Measurements from ENCODE around the gene DUOXA1. TPM values are rescaled to one million over a fixed set of nuclear protein-coding genes. Genes with fewer than 3 reads are reported as not detected.

Gene DUOXA1
- total and polyA plus RNA-seq, 9 of the 15 experiments (the other 6 are each of a cell fraction or from before 2014, with no cell fraction given) = 0.17 to 0.74 (median 0.24) TPM; not detected in 6

DNA sequence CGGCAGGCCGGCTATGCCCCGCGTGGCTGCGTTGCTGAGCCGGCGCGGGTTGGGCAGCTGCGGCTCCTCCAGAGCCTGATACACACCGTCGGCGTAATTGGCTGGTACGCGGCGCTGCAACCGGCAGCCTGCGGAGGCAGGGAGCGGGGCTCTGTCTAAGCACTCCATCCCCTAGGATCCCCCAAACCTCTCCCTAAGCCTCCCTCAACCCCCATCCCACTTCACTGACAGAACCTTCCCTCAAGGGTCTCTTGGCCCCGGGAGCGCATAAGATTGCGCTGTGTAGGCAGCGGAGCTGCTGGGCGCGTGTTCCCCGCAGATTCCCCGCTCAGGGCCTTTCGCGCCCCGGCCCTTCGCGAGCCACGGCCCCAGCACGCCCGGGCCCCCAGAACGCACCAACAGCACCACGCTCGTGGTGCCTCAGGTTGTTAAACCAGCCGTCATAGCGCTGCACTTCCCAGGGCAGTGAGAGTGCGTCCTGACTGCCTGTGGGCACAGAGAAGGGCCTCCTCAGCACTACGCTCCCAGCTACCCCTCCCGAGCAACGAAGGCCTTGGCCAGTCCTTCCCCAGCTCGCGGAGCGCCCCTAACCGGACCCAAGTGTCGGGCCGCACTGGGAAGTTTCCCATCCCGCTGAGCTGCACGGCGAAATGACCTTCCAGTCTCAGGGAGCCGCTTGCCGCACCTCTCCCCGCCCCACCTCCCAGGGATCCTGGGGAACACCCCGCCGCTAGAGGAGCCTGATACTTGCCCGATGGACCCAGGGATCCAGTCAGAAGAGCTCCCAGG, 16.9 kb downstream of the DUOXA1 start:
- Histone ChIP-seq H3K9me1 (ENCODE audit: control insufficient read depth, insufficient read depth, low read length) (no peaks in the 10 kb centered on the region), H2AFZ (ENCODE audit: low read depth, low read length) (no peak overlapping the region), H3K4me2 (ENCODE audit: insufficient read depth, low read length) (no peak overlapping the region), H3K79me2 (ENCODE audit: control insufficient read depth, insufficient read depth, low read length) (no peaks in the 10 kb centered on the region), H3K27ac (ENCODE audit: extremely low read depth, low read depth, low read length) (no peak overlapping the region), H3K9me3 (replicated peaks; ENCODE audit: control insufficient read depth, insufficient read depth, low read depth, low read length) (no peaks in the 10 kb centered on the region), H3K9ac (ENCODE audit: insufficient read depth in 1 of 2, low read depth in 2 of 2, low read length in 2 of 2) (no peak overlapping the region; a peak in 1 of 4 replicates), H4K20me1 (replicated peaks; ENCODE audit: control insufficient read depth, insufficient read depth, low read length) (no peaks in the 10 kb centered on the region), H3K4me1 (replicated peaks in 1 of 2; ENCODE audit: control insufficient read depth in 2 of 2, insufficient read depth in 2 of 2, low read length in 2 of 2) (peaks cover 0 to 30% of the 10 kb centered on the region in 2 experiments; a peak in 2 of 5 replicates), H3K27me3 (ENCODE audit: control insufficient read depth in 2 of 2, insufficient read depth in 2 of 2, low read length in 2 of 2) (peaks cover 2 to 24% of the 10 kb centered on the region in 2 experiments; a peak in 3 of 5 replicates), H3K36me3 (ENCODE audit: control insufficient read depth, insufficient read depth, low read length) (no peaks in the 10 kb centered on the region), H3K4me3 (no peak overlapping the region)
- intact Hi-C loops (cut with micrococcal nuclease) (no loop called here), in situ Hi-C loops (cut with MboI) (loop anchor here (25.0 kb wide), 1 partner anchor 150 kb away; the partner anchor contains the start of gene TERB2)
- WGBS (ENCODE audit: insufficient coverage, low coverage, missing lambda C conversion rate) = 54% methylated on average over 28 of the region's 58 CpGs
- POLR2A ChIA-PET = interaction anchor here (0.5 kb wide), 1 partner anchor 9 kb away, joined by 3 read pairs; no protein-coding TSS in a partner anchor
- CTCF ChIA-PET (ENCODE audit: low intra/inter-chr PET ratio) = no interaction called here
- no peak for DNase-seq (ENCODE audit: extremely low read depth in 1 of 4, low spot score in 3 of 4)
- no peak for ATAC-seq
- FAIRE-seq = no peak
- TF ChIP-seq HDAC6 (IDR thresholded peaks at IDR 0.05; ENCODE audit: low read depth, low read length) (no peak), ZFP30 (CRISPR knock-in tag; IDR thresholded peaks at IDR 0.05; ENCODE audit: borderline replicate concordance) (no peak), ELF2 (CRISPR knock-in tag; IDR thresholded peaks at IDR 0.05) (no peak)
- TF ChIP-seq, protein P1, sequence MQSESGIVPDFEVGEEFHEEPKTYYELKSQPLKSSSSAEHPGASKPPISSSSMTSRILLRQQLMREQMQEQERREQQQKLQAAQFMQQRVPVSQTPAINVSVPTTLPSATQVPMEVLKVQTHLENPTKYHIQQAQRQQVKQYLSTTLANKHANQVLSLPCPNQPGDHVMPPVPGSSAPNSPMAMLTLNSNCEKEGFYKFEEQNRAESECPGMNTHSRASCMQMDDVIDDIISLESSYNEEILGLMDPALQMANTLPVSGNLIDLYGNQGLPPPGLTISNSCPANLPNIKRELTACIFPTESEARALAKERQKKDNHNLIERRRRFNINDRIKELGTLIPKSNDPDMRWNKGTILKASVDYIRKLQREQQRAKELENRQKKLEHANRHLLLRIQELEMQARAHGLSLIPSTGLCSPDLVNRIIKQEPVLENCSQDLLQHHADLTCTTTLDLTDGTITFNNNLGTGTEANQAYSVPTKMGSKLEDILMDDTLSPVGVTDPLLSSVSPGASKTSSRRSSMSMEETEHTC (IDR thresholded peaks at IDR 0.05) = no peak
- TF ChIP-seq, protein P2, sequence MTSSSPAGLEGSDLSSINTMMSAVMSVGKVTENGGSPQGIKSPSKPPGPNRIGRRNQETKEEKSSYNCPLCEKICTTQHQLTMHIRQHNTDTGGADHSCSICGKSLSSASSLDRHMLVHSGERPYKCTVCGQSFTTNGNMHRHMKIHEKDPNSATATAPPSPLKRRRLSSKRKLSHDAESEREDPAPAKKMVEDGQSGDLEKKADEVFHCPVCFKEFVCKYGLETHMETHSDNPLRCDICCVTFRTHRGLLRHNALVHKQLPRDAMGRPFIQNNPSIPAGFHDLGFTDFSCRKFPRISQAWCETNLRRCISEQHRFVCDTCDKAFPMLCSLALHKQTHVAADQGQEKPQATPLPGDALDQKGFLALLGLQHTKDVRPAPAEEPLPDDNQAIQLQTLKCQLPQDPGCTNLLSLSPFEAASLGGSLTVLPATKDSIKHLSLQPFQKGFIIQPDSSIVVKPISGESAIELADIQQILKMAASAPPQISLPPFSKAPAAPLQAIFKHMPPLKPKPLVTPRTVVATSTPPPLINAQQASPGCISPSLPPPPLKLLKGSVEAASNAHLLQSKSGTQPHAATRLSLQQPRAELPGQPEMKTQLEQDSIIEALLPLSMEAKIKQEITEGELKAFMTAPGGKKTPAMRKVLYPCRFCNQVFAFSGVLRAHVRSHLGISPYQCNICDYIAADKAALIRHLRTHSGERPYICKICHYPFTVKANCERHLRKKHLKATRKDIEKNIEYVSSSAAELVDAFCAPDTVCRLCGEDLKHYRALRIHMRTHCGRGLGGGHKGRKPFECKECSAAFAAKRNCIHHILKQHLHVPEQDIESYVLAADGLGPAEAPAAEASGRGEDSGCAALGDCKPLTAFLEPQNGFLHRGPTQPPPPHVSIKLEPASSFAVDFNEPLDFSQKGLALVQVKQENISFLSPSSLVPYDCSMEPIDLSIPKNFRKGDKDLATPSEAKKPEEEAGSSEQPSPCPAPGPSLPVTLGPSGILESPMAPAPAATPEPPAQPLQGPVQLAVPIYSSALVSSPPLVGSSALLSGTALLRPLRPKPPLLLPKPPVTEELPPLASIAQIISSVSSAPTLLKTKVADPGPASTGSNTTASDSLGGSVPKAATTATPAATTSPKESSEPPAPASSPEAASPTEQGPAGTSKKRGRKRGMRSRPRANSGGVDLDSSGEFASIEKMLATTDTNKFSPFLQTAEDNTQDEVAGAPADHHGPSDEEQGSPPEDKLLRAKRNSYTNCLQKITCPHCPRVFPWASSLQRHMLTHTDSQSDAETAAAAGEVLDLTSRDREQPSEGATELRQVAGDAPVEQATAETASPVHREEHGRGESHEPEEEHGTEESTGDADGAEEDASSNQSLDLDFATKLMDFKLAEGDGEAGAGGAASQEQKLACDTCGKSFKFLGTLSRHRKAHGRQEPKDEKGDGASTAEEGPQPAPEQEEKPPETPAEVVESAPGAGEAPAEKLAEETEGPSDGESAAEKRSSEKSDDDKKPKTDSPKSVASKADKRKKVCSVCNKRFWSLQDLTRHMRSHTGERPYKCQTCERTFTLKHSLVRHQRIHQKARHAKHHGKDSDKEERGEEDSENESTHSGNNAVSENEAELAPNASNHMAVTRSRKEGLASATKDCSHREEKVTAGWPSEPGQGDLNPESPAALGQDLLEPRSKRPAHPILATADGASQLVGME (CRISPR knock-in tag; IDR thresholded peaks at IDR 0.05) = no peak
- TF ChIP-seq, protein P3, sequence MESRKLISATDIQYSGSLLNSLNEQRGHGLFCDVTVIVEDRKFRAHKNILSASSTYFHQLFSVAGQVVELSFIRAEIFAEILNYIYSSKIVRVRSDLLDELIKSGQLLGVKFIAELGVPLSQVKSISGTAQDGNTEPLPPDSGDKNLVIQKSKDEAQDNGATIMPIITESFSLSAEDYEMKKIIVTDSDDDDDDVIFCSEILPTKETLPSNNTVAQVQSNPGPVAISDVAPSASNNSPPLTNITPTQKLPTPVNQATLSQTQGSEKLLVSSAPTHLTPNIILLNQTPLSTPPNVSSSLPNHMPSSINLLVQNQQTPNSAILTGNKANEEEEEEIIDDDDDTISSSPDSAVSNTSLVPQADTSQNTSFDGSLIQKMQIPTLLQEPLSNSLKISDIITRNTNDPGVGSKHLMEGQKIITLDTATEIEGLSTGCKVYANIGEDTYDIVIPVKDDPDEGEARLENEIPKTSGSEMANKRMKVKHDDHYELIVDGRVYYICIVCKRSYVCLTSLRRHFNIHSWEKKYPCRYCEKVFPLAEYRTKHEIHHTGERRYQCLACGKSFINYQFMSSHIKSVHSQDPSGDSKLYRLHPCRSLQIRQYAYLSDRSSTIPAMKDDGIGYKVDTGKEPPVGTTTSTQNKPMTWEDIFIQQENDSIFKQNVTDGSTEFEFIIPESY (CRISPR knock-in tag; IDR thresholded peaks at IDR 0.05) = peak; percentile 48; the same call in 1 of the 2 replicates
- no TSS peak for BruUV-seq (replicated peaks)
